ENCODE data around the gene DPM3. TPM values are rescaled to one million over a fixed set of nuclear protein-coding genes. Genes with fewer than 3 reads are reported as not detected.

The DPM3 gene
- total and polyA plus RNA-seq, 2 donors (not counting 3 experiments of a cell fraction or from before 2014, with no cell fraction given) = 69.6 to 258 TPM

- no peaks in the 10 kb centered on the region for H3K36me3 ChIP-seq (ENCODE audit: control insufficient read depth in 2 of 2, extremely low read depth in 1 of 2, insufficient read depth in 2 of 2, low read length in 2 of 2)
- intact Hi-C loops (cut with micrococcal nuclease) (loop anchor here (1.0 kb wide), 1 partner anchor 30 kb away; no protein-coding TSS in a partner anchor), dilution Hi-C loops (cut with MboI; ENCODE audit: extremely low pct_ligation_motif_present, low sequenced_read_pairs) (no loop called here)
- peak overlapping the region; percentile 90 for H3K27ac ChIP-seq (ENCODE audit: insufficient read depth, low read depth, low read length)
- peak; percentile 69 for FAIRE-seq
- H3K9me1 ChIP-seq (replicated peaks; ENCODE audit: control insufficient read depth, extremely low read depth, insufficient read depth, low read length) = no peaks in the 10 kb centered on the region
- H3K79me2 ChIP-seq (ENCODE audit: control insufficient read depth, insufficient read depth, low read length) = peaks cover 7% of the 10 kb centered on the region
- no peak for TF ChIP-seq GATA2 (IDR thresholded peaks at IDR 0.05; ENCODE audit: insufficient read depth, insufficient read length, low read depth, low read length)
- peak; percentile 81 for TF ChIP-seq JUN (IDR thresholded peaks at IDR 0.05; ENCODE audit: borderline replicate concordance, insufficient read depth, insufficient read length, low read depth)
- no peak for TF ChIP-seq POLR2A (IDR thresholded peaks at IDR 0.05; ENCODE audit: low read depth, low read length)
- peak; percentile 43 for TF ChIP-seq FOS (IDR thresholded peaks at IDR 0.05; ENCODE audit: borderline replicate concordance, insufficient read depth, low read length)
- no peak for TF ChIP-seq POLR2AphosphoS5 (IDR thresholded peaks at IDR 0.05; ENCODE audit: insufficient read depth, low read depth, low read length)
- H3K27me3 ChIP-seq (ENCODE audit: control insufficient read depth in 2 of 2, insufficient read depth in 2 of 2, low read length in 2 of 2) = peaks cover 0 to 4% of the 10 kb centered on the region in 2 experiments
- BruUV-seq (replicated peaks) = no TSS peak
- no peaks in the 10 kb centered on the region for H4K20me1 ChIP-seq (replicated peaks; ENCODE audit: control insufficient read depth, extremely low read depth, insufficient read depth, low read length)
- H3K9me3 ChIP-seq (replicated peaks; ENCODE audit: control insufficient read depth, insufficient read depth, low read length) = no peaks in the 10 kb centered on the region
- peak overlapping the region; percentile 40 for H2AFZ ChIP-seq (ENCODE audit: low read depth, low read length)
- POLR2A ChIA-PET = no interaction called here
- peak overlapping the region; percentile 59 for H3K9ac ChIP-seq (replicated peaks; ENCODE audit: extremely low read depth, insufficient read depth, low read length)
- H3K4me2 ChIP-seq (ENCODE audit: insufficient read depth, low read length) = peak overlapping the region; percentile 27
- DNase-seq (ENCODE audit: low read depth, low spot score) = peak; percentile 91
- peaks cover 42% of the 10 kb centered on the region for H3K4me1 ChIP-seq (ENCODE audit: control insufficient read depth, extremely low read depth, insufficient read depth, low read length)
- no peak overlapping the region for H3K4me3 ChIP-seq (replicated peaks in 1 of 3; ENCODE audit: insufficient read depth in 1 of 3, low read depth in 1 of 3, low read length in 3 of 3)
- CTCF ChIA-PET = interaction anchor here (0.7 to 15.5 kb wide), 10 partner anchors 10 to 46 kb away, joined by 3 to 204 read pairs (median 4); partner anchors contain the start of gene SLC50A1
Measured at GRCh38 chr1:155123801-155124200, 16.5 kb downstream of the DPM3 start.

DNA sequence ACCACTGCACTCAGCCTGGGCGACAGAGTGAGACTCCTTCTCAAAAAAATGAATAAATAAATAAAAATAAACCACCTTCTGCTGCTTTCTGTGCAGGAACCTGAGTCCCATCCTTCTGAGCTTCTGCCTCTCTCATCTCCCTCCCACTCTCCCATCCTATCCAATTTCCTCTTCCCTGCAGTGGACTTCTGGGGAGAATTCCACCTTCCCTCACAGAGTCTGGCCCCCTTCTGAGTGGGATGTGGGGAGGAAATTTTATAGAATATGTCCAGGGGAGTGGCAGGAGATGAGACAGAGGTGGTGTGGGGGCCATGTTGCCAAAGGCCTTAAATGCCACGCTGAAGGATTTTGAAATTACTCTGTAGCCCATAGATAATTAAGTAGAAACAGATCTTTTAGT lies 18.0 kb downstream of the DPM3 start:
- intact Hi-C loops (cut with micrococcal nuclease) = no loop called here
- DNase-seq (ENCODE audit: low read depth, low spot score) = no peak
- Histone ChIP-seq H3K9me3 (replicated peaks; ENCODE audit: control insufficient read depth, insufficient read depth, low read length) (no peaks in the 10 kb centered on the region), H3K36me3 (ENCODE audit: control insufficient read depth in 2 of 2, extremely low read depth in 1 of 2, insufficient read depth in 2 of 2, low read length in 2 of 2) (no peaks in the 10 kb centered on the region), H3K9me1 (replicated peaks; ENCODE audit: control insufficient read depth, extremely low read depth, insufficient read depth, low read length) (no peaks in the 10 kb centered on the region), H3K9ac (replicated peaks; ENCODE audit: extremely low read depth, insufficient read depth, low read length) (no peak overlapping the region), H3K4me2 (ENCODE audit: insufficient read depth, low read length) (no peak overlapping the region), H3K27ac (ENCODE audit: insufficient read depth, low read depth, low read length) (no peak overlapping the region), H2AFZ (ENCODE audit: low read depth, low read length) (no peak overlapping the region), H3K79me2 (ENCODE audit: control insufficient read depth, insufficient read depth, low read length) (no peaks in the 10 kb centered on the region), H3K4me3 (replicated peaks in 1 of 3; ENCODE audit: insufficient read depth in 1 of 3, low read depth in 1 of 3, low read length in 3 of 3) (no peak overlapping the region), H3K4me1 (ENCODE audit: control insufficient read depth, extremely low read depth, insufficient read depth, low read length) (peaks cover 36% of the 10 kb centered on the region), H3K27me3 (ENCODE audit: control insufficient read depth in 2 of 2, insufficient read depth in 2 of 2, low read length in 2 of 2) (peaks cover 0 to 4% of the 10 kb centered on the region in 2 experiments), H4K20me1 (replicated peaks; ENCODE audit: control insufficient read depth, extremely low read depth, insufficient read depth, low read length) (no peaks in the 10 kb centered on the region)
- TF ChIP-seq POLR2AphosphoS5 (IDR thresholded peaks at IDR 0.05; ENCODE audit: insufficient read depth, low read depth, low read length) (no peak), EZH2 (IDR thresholded peaks at IDR 0.05; ENCODE audit: borderline replicate concordance, low read depth, low read length, severe bottlenecking) (no peak), MYC (IDR thresholded peaks at IDR 0.05; ENCODE audit: low read depth, low read length) (no peak), POLR2A (IDR thresholded peaks at IDR 0.05; ENCODE audit: low read depth, low read length) (no peak), GATA2 (IDR thresholded peaks at IDR 0.05; ENCODE audit: insufficient read depth, insufficient read length, low read depth, low read length) (no peak), JUN (IDR thresholded peaks at IDR 0.05; ENCODE audit: borderline replicate concordance, insufficient read depth, insufficient read length, low read depth) (no peak), FOS (IDR thresholded peaks at IDR 0.05; ENCODE audit: borderline replicate concordance, insufficient read depth, low read length) (no peak)
- TF ChIP-seq, protein P1, sequence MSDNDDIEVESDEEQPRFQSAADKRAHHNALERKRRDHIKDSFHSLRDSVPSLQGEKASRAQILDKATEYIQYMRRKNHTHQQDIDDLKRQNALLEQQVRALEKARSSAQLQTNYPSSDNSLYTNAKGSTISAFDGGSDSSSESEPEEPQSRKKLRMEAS (IDR thresholded peaks at IDR 0.05; ENCODE audit: insufficient read depth, insufficient read length) = no peak
- TF ChIP-seq, protein P2, sequence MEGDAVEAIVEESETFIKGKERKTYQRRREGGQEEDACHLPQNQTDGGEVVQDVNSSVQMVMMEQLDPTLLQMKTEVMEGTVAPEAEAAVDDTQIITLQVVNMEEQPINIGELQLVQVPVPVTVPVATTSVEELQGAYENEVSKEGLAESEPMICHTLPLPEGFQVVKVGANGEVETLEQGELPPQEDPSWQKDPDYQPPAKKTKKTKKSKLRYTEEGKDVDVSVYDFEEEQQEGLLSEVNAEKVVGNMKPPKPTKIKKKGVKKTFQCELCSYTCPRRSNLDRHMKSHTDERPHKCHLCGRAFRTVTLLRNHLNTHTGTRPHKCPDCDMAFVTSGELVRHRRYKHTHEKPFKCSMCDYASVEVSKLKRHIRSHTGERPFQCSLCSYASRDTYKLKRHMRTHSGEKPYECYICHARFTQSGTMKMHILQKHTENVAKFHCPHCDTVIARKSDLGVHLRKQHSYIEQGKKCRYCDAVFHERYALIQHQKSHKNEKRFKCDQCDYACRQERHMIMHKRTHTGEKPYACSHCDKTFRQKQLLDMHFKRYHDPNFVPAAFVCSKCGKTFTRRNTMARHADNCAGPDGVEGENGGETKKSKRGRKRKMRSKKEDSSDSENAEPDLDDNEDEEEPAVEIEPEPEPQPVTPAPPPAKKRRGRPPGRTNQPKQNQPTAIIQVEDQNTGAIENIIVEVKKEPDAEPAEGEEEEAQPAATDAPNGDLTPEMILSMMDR (IDR thresholded peaks at IDR 0.05; ENCODE audit: extremely low read depth in 1 of 2, insufficient read depth in 1 of 2, low read depth in 1 of 2, low read length in 2 of 2) = no peak
- dilution Hi-C loops (cut with MboI; ENCODE audit: extremely low pct_ligation_motif_present, low sequenced_read_pairs) = no loop called here
- BruUV-seq (replicated peaks) = no TSS peak
- FAIRE-seq = no peak
- POLR2A ChIA-PET = no interaction called here
- CTCF ChIA-PET = interaction anchor here (1.5 to 13.1 kb wide), 3 partner anchors 30 to 51 kb away, joined by 3 to 97 read pairs (median 10); partner anchors contain the start of gene KRTCAP2

Measured in endothelial cell of umbilical vein (primary cell).